H1 (cell line): ENCODE results near the gene L2HGDH. TPM values are rescaled to one million over a fixed set of nuclear protein-coding genes. Genes with fewer than 3 reads are reported as not detected.

Experiments
- CHD2 ChIP-seq: IDR thresholded peaks from 2 replicates; pipeline ENCODE4 v1.6.1; 2012; ENCODE audit warnings: low read length, improper control_type of control experiment
- SP4 ChIP-seq: IDR thresholded peaks from 2 replicates; pipeline ENCODE4 v1.6.1; 2012; ENCODE audit warnings: low read length, inconsistent platforms
- TCF12 ChIP-seq: IDR thresholded peaks from 2 replicates; pipeline ENCODE4 v1.6.1; 2011; ENCODE audit warnings: low read depth, mild to moderate bottlenecking, low read length
- polyA plus RNA-seq, 7 experiments: library from polyadenylated mRNA; depleted of rRNA in 3 of 7; stranded (reverse) in 5 of 7; unstranded in 2 of 7; fragments of >200 nt in 5 of 7; fragments of 200-250 nt in 2 of 7; gene quantifications; 1 replicate in 5 of 7; 2 replicates in 1 of 7; 4 replicates in 1 of 7; pipeline versions ENCODE4 v1.2.1 to v1.2.3, GENCODE V29; 2011 to 2013; ENCODE audit warnings: missing spikeins in 2 of 7, mixed read lengths in 2 of 7
- total RNA-seq: library from RNA; stranded (reverse); fragmentation: NEBNext Ultra II Directional; extraction: Animal tissue kit (Norgen Biotek cat#: 25700); gene quantifications from 2 replicates; pipeline ENCODE4 v1.2.1, GENCODE V29; 2021

L2HGDH gene
- total and polyA plus RNA-seq, 2 of the 8 experiments (the other 6 are each of a cell fraction or from before 2014, with no cell fraction given): 12.2 to 28.6 TPM

- TF ChIP-seq TCF12: no peak
- no peak for TF ChIP-seq CHD2
- TF ChIP-seq SP4: no peak
These were observed 81.1 kb downstream of the L2HGDH start (continued) for GRCh38 chr14:50230701-50231474.
